ENCODE data around the gene NKAIN1. TPM values are rescaled to one million over a fixed set of nuclear protein-coding genes. Genes with fewer than 3 reads are reported as not detected.

Gene NKAIN1
- polyA plus RNA-seq, 2 of the 4 experiments (the other 2 are of a cell fraction): 0.74 to 0.80 TPM

GRCh38 chr1:31199949-31200348 is 39.7 kb downstream of the NKAIN1 start:
- FAIRE-seq (no peak), DNase-seq (ENCODE audit: low read depth in 1 of 2, low spot score in 1 of 2) (no peak), ATAC-seq (no peak)
- Histone ChIP-seq H3K27ac (no peak overlapping the region), H3K9me3 (no peaks in the 10 kb centered on the region), H3K4me2 (no peak overlapping the region), H3K4me1 (no peaks in the 10 kb centered on the region), H3K4me3 (no peak overlapping the region)
- TF ChIP-seq, protein P1, sequence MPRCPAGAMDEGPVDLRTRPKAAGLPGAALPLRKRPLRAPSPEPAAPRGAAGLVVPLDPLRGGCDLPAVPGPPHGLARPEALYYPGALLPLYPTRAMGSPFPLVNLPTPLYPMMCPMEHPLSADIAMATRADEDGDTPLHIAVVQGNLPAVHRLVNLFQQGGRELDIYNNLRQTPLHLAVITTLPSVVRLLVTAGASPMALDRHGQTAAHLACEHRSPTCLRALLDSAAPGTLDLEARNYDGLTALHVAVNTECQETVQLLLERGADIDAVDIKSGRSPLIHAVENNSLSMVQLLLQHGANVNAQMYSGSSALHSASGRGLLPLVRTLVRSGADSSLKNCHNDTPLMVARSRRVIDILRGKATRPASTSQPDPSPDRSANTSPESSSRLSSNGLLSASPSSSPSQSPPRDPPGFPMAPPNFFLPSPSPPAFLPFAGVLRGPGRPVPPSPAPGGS (IDR thresholded peaks at IDR 0.05): no peak
- TF ChIP-seq ZFP36 (IDR thresholded peaks at IDR 0.05; ENCODE audit: borderline replicate concordance, partially characterized antibody) (no peak), HES2 (IDR thresholded peaks at IDR 0.05) (no peak), HOXB13 (CRISPR knock-in tag; IDR thresholded peaks at IDR 0.05; ENCODE audit: low read depth) (no peak), ELK1 (IDR thresholded peaks at IDR 0.05; ENCODE audit: low read depth, low read length) (no peak), JUN (IDR thresholded peaks at IDR 0.05) (no peak), POLR2A (IDR thresholded peaks at IDR 0.05; ENCODE audit: low read length) (no peak), HEYL (CRISPR knock-in tag; IDR thresholded peaks at IDR 0.05) (no peak), SREBF2 (IDR thresholded peaks at IDR 0.05) (no peak), CTCF (IDR thresholded peaks at IDR 0.05) (no peak), ATOH8 (CRISPR knock-in tag; IDR thresholded peaks at IDR 0.05; ENCODE audit: low read depth) (no peak), PBX3 (IDR thresholded peaks at IDR 0.05) (no peak), FOSL2 (IDR thresholded peaks at IDR 0.05) (no peak), FOSL2 (CRISPR knock-in tag; IDR thresholded peaks at IDR 0.05) (no peak), CEBPB (IDR thresholded peaks at IDR 0.05) (no peak), GATA3 (IDR thresholded peaks at IDR 0.05; ENCODE audit: borderline replicate concordance) (no peak)
- CTCF ChIA-PET: interaction anchor here (0.6 to 1.2 kb wide), 2 partner anchors 16 to 66 kb away, joined by 3 to 5 read pairs; no protein-coding TSS in a partner anchor
- POLR2A ChIA-PET: no interaction called here
- 62% methylated on average over 19 of the region's 22 CpGs for WGBS (ENCODE audit: missing lambda C conversion rate)

DNA sequence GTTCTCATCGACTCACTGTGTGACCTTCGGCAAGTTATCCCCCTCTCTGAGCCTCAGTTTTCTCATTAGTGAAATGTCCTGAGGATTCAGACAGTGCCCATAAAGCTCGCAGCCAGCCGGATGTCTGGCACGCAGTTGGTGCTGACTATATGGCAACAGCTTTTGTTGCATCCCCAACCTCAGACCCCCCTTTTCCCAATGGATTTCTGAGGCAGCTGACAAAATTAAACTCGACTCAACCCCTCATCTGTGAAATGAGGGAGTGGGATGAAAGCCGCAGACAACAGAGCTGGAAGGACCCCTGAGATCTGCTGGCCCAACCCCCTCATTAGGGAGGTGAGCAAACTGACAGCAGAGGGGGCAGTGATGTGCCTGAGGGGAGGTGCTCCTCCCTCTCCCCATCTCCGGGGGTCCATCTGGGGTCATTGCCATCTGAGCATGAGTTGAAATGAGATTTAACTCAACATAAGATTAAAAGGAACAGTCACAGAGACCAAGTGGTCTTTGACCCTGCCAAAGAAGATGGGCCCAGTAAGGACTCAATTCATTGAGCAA is 40.4 kb downstream of the NKAIN1 start:
- no peak for DNase-seq (ENCODE audit: low read depth in 1 of 2, low spot score in 1 of 2)
- WGBS (ENCODE audit: missing lambda C conversion rate): 64% methylated on average over 7 of the region's 8 CpGs
- H3K27ac ChIP-seq: no peak overlapping the region
- ChIA-PET CTCF (interaction anchor here (0.6 to 2.0 kb wide), 2 partner anchors 14 to 67 kb away, joined by 3 to 9 read pairs; no protein-coding TSS in a partner anchor), POLR2A (no interaction called here)
- no peaks in the 10 kb centered on the region for H3K4me1 ChIP-seq
- H3K4me2 ChIP-seq: no peak overlapping the region
- no peak for FAIRE-seq
- TF ChIP-seq HOXB5 (CRISPR knock-in tag; IDR thresholded peaks at IDR 0.05) (no peak), HDAC2 (IDR thresholded peaks at IDR 0.05) (no peak), EHF (CRISPR knock-in tag; IDR thresholded peaks at IDR 0.05) (no peak), HOXB13 (CRISPR knock-in tag; IDR thresholded peaks at IDR 0.05; ENCODE audit: low read depth) (no peak), MAFK (IDR thresholded peaks at IDR 0.05; ENCODE audit: partially characterized antibody) (no peak), CBX2 (IDR thresholded peaks at IDR 0.05; ENCODE audit: borderline replicate concordance, low read depth) (no peak), MYC (IDR thresholded peaks at IDR 0.05; ENCODE audit: borderline replicate concordance, low read length) (no peak), HES2 (IDR thresholded peaks at IDR 0.05) (no peak), PHF8 (IDR thresholded peaks at IDR 0.05; ENCODE audit: borderline replicate concordance, low read depth) (no peak)
- TF ChIP-seq, protein P1 (IDR thresholded peaks at IDR 0.05): no peak
- H3K9me3 ChIP-seq: no peaks in the 10 kb centered on the region
- H3K4me3 ChIP-seq: no peak overlapping the region
- ATAC-seq: no peak

All from A549 (cell line).